Erythroblast (primary cell): ENCODE results near the gene CLEC4F.

ENCODE experiments used
- DNase-seq, 2 experiments: peaks; one replicate each; lab custom pipeline; 2025; lab: John Stamatoyannopoulos, UW
- GATA1 ChIP-seq: IDR thresholded peaks from 2 replicates; pipeline ENCODE4 v1.6.1; 2011; ENCODE audit warnings: low read depth, mild to moderate bottlenecking, control low read depth, low read length, moderate library complexity
- POLR2A ChIP-seq: IDR thresholded peaks from 2 replicates; pipeline ENCODE4 v1.6.1; 2011; ENCODE audit warnings: mild to moderate bottlenecking, low read length

CLEC4F gene, protein sequence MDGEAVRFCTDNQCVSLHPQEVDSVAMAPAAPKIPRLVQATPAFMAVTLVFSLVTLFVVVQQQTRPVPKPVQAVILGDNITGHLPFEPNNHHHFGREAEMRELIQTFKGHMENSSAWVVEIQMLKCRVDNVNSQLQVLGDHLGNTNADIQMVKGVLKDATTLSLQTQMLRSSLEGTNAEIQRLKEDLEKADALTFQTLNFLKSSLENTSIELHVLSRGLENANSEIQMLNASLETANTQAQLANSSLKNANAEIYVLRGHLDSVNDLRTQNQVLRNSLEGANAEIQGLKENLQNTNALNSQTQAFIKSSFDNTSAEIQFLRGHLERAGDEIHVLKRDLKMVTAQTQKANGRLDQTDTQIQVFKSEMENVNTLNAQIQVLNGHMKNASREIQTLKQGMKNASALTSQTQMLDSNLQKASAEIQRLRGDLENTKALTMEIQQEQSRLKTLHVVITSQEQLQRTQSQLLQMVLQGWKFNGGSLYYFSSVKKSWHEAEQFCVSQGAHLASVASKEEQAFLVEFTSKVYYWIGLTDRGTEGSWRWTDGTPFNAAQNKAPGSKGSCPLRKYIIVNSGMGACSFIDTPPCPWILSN

DNA sequence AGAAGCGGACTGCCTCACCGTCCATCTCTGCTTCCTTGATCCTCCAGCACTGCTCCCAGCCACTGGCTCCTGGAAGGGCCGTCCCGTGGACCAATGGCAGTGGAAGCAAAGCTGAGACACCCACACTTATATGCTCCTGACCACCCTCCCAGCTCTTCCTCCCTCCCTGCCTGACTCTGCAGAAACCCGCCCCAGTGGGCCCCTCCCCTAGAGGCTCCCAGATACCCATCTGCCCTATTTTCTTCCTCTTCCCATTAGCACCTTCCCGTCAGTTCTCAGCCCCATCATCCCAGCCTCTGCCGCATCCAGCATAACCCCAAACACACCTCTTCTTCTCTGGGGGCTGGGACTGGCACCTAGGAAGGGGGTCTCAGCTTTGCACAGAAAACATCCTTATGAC lies at the start of gene CLEC4F:
CLEC4F (minus strand) TSS at position 101 of the 400 bp plus-strand sequence; CDS start at position 25, 76 bp downstream.
- DNase-seq, result no peak
- TF ChIP-seq GATA1 (no peak), POLR2A (no peak)

DNA sequence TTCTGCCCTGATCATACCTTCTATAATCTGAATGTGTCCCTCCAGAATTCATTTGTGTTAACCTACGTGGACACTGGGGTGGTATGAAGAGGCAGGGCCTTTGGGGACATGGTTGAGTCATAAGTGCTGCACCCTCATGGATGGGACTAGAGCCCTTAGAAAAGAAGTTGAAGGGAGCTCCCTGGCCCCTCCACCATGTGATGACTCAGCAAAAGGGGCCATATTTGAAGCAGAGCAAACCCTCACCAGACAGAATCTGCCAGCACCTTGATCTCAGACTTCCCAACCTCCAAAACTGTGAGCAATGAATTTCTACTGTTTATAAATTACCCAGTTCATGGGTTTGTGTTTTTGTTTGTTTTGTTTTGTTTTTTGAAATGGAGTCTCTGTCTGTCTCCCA lies 48.6 kb upstream of the CLEC4F start:
- no peak for TF ChIP-seq GATA1
- no peak for TF ChIP-seq POLR2A
- DNase-seq, result peak in 1 of 2 experiments; percentile 13

DNA sequence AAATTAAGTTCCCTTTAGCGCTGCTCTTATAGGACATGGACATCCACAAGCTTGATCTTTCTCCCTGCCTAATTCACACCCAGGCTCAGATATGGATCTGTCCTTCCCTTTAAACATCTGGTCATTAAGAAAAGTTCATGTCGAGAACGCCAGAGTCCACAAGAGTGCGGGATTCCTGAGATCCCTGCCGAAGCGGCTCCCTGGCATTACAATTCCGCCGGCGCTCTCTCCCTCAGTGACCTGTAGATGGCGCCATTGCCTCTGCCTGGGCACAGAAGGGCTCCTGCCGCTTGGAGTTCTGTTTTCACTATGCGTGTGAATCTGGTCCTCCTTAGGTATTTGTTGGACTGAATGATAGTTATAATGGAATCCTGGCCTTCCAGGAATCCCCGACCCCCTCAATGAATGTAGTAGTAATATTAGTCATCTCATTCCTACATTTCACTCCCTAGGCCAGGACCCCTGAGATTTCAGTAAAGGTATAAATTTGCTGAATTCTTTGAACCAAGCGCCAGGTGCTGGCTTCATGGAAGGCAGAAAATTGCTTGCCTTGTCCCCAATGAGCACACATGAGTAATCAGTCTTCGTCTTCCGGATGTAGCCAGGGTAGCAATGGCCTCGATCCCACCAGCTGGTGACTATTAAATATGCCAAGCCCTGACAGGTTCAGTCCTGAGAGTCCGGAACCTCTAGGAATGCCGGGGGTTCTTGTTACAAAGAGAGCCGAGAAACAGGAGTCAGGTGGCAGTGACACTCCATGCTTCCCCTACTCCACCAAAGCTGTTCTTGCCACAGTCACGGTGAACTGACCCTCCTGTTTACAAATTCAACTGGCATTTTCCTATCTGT lies 41.6 kb upstream of the CLEC4F start:
- peak; percentile 61 to 80 for DNase-seq
- TF ChIP-seq GATA1, result no peak
- no peak for TF ChIP-seq POLR2A

DNA sequence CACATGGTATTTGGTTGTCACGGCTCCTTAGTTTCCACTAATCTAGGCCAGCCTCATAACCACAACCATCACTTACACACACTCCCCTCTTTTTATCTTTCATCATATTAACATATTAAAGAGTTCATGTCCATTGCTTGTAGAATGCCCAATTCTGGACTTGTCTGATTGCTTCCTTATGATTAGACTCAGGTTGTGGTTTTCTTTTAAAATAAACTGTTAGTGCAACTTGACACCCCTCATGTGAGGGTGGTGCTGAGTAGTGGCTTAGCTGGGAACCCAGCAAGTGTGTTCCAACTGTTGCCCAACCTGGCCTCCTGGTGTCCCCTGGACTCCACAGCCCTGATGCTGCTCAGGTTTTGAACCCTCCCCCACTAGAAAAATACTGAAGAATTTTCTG lies 35.3 kb upstream of the CLEC4F start:
- TF ChIP-seq POLR2A (no peak), GATA1 (no peak)
- no peak for DNase-seq

DNA sequence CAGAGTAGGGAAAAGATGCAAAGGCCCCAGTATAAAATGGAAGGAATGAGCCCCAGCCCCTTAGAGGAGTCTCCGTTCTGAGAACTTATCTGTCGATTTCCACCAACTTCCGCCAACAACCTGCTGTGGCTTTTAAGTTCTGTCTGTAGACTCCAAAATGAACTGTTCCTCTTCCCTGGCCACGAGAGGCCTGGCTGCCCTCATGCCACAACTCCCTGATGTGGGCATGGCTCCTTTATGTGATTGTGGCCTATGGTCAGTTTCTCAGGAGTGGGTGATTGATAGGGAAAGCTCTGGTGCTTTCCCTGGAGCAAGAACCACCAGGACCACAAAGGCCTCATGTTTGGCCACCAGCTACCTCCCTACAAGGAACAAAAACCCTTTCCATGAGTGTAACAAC lies 34.0 kb upstream of the CLEC4F start:
- DNase-seq, result no peak
- TF ChIP-seq GATA1, result no peak
- TF ChIP-seq POLR2A, result no peak

DNA sequence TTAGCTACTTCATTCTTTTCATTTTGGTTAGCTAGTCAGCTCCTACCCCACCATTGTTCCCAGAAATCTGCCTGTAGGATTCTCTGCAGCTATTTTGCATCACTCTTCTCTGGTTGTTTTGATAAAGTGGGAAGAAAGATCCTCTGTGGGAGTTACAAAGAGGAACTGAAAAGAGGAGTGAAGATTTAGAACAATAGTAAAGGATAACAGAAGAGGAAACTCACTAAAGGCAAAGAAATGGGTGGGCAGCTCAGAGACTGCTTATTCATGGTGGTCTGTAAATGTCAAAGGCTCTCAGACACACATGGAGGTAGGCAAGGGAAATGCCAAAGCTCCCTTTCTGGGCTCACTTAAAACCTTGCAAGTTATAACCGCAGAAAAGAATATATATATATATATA lies 32.4 kb upstream of the CLEC4F start:
- DNase-seq, result no peak
- TF ChIP-seq POLR2A (no peak), GATA1 (no peak)

DNA sequence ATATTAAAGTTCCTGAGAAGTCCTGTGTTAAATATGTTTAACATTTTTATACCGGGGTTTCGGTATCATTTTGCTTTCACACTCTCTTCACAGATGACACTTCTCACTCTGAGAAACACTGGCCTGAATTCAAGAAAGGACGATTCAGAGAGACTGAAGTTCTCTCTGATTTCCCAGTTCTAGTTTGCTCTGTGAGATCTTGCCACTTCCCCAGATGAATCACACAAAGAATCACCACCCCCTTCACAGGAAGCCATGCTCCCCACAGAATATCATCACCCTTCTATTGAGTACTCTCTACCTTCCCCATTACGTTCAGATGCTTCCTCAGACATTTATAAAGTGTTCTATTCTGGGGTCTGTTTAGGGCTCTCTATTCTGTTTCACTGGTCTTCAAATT lies 31.3 kb upstream of the CLEC4F start:
- DNase-seq, result no peak
- TF ChIP-seq GATA1, result no peak
- TF ChIP-seq POLR2A, result no peak

DNA sequence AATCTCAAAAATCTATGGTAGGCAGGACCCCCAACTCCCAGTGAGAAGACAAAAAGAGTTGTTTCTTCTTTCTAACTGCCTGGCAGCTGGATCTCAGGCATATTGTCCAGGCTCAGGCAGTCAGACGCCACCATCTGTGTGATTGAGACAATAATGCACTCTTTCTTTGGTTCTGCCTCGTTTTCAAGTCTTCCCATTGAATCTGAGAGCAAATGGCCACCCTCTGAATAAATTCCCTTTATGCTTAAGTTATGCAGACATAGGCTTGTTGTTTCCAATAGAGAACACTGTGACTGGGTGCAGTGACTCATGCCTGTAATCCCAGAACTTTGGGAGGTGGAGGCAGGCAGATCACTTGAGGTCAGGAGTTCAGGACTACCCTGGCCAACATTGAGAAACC lies 30.5 kb upstream of the CLEC4F start:
- TF ChIP-seq GATA1, result no peak
- TF ChIP-seq POLR2A, result no peak
- no peak for DNase-seq

DNA sequence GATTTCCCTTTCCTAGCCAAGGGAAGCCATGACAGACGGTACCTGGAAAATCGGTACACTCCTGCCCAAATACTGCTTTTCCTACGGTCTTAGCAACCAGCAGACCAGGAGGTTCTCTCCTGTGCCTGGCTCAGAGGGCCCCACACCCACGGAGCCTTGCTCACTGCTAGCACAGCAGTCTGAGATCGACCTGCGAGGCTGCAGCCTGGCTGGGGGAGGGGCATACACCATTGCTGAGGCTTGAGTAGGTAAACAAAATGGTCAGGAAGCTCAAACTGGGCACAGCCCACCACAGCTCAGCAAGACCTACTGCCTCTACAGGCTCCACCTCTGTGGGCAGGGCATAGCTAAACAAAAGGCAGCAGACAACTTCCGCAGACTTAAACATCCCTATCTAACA lies 22.0 kb upstream of the CLEC4F start:
- no peak for TF ChIP-seq GATA1
- no peak for TF ChIP-seq POLR2A
- no peak for DNase-seq

DNA sequence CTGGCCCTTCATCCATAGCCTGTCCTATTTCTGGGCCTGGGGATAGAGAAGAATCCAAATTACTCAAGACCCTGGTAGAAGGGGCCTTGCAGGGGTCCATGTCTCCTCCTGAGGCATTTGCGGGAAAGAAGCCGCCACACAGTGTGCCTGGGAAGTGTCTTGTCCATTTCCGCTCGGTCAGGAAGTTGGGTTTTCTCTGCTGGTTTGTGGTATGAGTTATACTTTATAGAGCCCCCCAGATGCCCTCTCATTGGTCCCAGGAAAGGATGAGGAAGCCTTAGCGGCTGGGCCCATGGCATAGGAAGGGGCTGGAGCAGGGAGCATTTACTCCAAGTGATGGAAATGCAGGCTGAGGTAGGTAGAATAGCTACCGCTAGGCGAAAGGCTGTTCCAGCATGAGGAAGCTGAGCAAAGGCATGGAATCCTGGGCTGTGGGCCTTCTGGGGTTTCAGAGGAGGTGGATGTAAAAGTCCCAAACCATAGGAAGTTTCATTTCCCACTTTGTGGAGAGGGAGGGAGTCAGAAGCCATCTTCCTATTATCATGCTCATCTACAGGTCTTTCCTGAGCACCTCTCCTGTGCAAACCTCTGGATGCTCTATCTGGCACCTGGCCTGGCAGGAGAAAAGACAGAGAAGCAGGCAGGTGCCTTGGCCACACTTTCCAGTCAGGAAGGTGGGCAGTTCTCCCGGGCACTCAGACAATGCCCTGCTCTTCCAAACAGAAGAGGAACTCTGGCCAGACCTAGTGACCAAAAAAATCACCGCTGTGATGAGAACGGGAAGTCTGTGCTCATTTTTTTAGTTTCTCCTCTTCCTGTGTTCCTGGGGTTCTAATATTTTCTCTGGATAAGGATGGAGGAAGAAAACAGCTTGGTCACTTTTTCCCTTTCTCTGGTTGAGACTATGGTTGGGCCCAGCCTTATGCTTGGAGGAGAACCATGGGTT lies 17.9 kb upstream of the CLEC4F start:
- TF ChIP-seq POLR2A (no peak), GATA1 (no peak)
- DNase-seq, result no peak

DNA sequence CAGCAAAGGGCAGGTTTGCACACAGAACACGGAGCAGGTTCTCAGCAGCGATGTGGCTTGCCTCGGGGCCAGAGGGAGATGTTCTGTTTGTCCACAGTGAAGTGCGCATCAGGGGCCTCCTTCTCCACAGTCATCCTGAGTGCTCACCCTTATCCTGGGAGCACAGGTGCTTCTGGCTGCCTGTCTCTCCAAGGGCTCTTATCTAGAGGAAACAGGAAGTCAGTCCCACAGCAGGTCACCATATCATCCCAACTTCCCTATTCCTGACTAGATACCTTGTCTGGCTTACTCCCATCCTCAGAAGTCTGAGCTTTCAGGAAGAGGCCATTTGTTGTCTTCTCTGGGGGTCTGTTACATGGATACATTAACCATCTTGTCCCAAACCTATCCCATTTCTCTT lies 15.2 kb upstream of the CLEC4F start, which contains the start of gene CD207:
CD207 (minus strand) TSS at position 174 of the 400 bp plus-strand sequence; CDS start at position 134, 40 bp downstream.
- TF ChIP-seq GATA1 (no peak), POLR2A (no peak)

DNA sequence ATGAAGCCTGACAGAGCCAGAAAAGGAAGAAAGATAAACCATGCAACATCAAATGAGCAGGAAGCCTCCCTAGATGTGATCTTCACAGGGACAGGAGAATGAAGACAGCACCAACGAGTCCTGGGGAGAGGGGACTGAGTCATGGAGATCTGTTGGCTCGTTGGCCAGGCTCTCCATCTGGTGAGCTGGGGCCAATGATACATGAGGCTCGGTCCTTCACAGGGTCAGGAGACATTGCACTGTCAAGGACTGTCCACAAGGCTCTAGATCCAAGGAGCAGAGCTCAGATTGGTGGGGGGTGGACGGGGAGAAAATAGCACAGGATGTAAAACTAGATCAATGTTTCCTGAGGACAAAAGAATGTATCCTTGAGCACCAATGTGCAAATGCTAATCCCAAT lies 14.5 kb upstream of the CLEC4F start:
- TF ChIP-seq GATA1 (no peak), POLR2A (no peak)
- no peak for DNase-seq

More for the DNA sequence above, 15.2 kb upstream of the CLEC4F start, which contains the start of gene CD207:
- DNase-seq, result no peak
